Measurements from ENCODE around the gene C18orf54.

Gene C18orf54

GRCh38 chr18:54416436-54416835 is 58.7 kb downstream of the C18orf54 start:
- H3K27ac Mint-ChIP-seq: no peak overlapping the region
- H3K4me1 Mint-ChIP-seq: no peaks in the 10 kb centered on the region
- H3K36me3 Mint-ChIP-seq: no peaks in the 10 kb centered on the region
- H3K9me3 Mint-ChIP-seq: no peaks in the 10 kb centered on the region
- peaks cover 19% of the 10 kb centered on the region for H3K27me3 Mint-ChIP-seq
- no peak overlapping the region for H3K4me3 Mint-ChIP-seq

GRCh38 chr18:54423831-54424230 is 66.1 kb downstream of the C18orf54 start:
- Mint-ChIP-seq H3K9me3 (no peaks in the 10 kb centered on the region), H3K4me3 (no peak overlapping the region), H3K27ac (no peak overlapping the region), H3K27me3 (peaks cover 8% of the 10 kb centered on the region), H3K36me3 (no peaks in the 10 kb centered on the region), H3K4me1 (no peaks in the 10 kb centered on the region)

GRCh38 chr18:54426085-54426665 is 68.5 kb downstream of the C18orf54 start:
- H3K27ac Mint-ChIP-seq: no peak overlapping the region
- H3K4me3 Mint-ChIP-seq: no peak overlapping the region
- no peaks in the 10 kb centered on the region for H3K36me3 Mint-ChIP-seq
- H3K4me1 Mint-ChIP-seq: no peaks in the 10 kb centered on the region
- peaks cover 5% of the 10 kb centered on the region for H3K27me3 Mint-ChIP-seq
- H3K9me3 Mint-ChIP-seq: no peaks in the 10 kb centered on the region

Measured in activated naive CD4-positive, alpha-beta T cell treated with anti-CD3 and anti-CD28 coated beads, Interleukin-2, amount 50 U/mL, for 24 hours (primary cell).